D341Med (cell line): ENCODE data around the gene TRPM1.

Source experiments
- DNase-seq: peaks from one replicate; pipeline ENCODE4 v3.0.0; 2012; ENCODE audit warnings: low spot score

TRPM1 gene

GRCh38 chr15:31082771-31083369 lies 18.7 kb downstream of the TRPM1 start:
- no peak for DNase-seq

- no peak for DNase-seq
These were observed 19.8 kb downstream of the TRPM1 start for GRCh38 chr15:31081588-31082250.

- no peak for DNase-seq
These were observed 20.5 kb downstream of the TRPM1 start for GRCh38 chr15:31081056-31081455.

GRCh38 chr15:31080591-31081014 lies 20.9 kb downstream of the TRPM1 start:
- DNase-seq, result peak; percentile 58

- DNase-seq, result no peak
These were observed 22.0 kb downstream of the TRPM1 start for GRCh38 chr15:31079519-31079918.

- DNase-seq, result no peak
These were observed 23.1 kb downstream of the TRPM1 start for GRCh38 chr15:31078471-31078870.

GRCh38 chr15:31077941-31078340 lies 23.6 kb downstream of the TRPM1 start:
- DNase-seq, result no peak

GRCh38 chr15:31077181-31077580 lies 24.3 kb downstream of the TRPM1 start:
- DNase-seq, result no peak

- no peak for DNase-seq
These were observed 27.2 kb downstream of the TRPM1 start for GRCh38 chr15:31074321-31074720.

GRCh38 chr15:31070867-31071266 lies 30.7 kb downstream of the TRPM1 start:
- DNase-seq, result no peak

GRCh38 chr15:31069360-31070000 lies 32.0 kb downstream of the TRPM1 start:
- DNase-seq, result no peak

GRCh38 chr15:31067890-31068603 lies 33.5 kb downstream of the TRPM1 start:
- DNase-seq, result no peak

GRCh38 chr15:31065824-31066223 lies 35.7 kb downstream of the TRPM1 start:
- no peak for DNase-seq

GRCh38 chr15:31062911-31063310 lies 38.6 kb downstream of the TRPM1 start:
- DNase-seq, result no peak

GRCh38 chr15:31062310-31062847 lies 39.1 kb downstream of the TRPM1 start:
- no peak for DNase-seq

- no peak for DNase-seq
These were observed 40.9 kb downstream of the TRPM1 start for GRCh38 chr15:31060429-31061140.

GRCh38 chr15:31058236-31058962 lies 43.1 kb downstream of the TRPM1 start:
- no peak for DNase-seq

- no peak for DNase-seq
These were observed 49.9 kb downstream of the TRPM1 start for GRCh38 chr15:31051496-31052080.

GRCh38 chr15:31050953-31051352 lies 50.6 kb downstream of the TRPM1 start:
- DNase-seq, result no peak

- DNase-seq, result no peak
These were observed 51.6 kb downstream of the TRPM1 start for GRCh38 chr15:31049682-31050615.
